COLO668 (cell line): ENCODE results near the gene METTL27.
"Not testable (repeated sequence)": the region's sequence is repeated elsewhere in the genome, so short reads cannot be mapped to it uniquely, and the experiment has no call there.

Experiments
- DNase-seq: peaks from one replicate; lab custom pipeline; 2025; ENCODE audit not compliant: unreplicated experiment; lab: John Stamatoyannopoulos, UW

METTL27 gene

DNA sequence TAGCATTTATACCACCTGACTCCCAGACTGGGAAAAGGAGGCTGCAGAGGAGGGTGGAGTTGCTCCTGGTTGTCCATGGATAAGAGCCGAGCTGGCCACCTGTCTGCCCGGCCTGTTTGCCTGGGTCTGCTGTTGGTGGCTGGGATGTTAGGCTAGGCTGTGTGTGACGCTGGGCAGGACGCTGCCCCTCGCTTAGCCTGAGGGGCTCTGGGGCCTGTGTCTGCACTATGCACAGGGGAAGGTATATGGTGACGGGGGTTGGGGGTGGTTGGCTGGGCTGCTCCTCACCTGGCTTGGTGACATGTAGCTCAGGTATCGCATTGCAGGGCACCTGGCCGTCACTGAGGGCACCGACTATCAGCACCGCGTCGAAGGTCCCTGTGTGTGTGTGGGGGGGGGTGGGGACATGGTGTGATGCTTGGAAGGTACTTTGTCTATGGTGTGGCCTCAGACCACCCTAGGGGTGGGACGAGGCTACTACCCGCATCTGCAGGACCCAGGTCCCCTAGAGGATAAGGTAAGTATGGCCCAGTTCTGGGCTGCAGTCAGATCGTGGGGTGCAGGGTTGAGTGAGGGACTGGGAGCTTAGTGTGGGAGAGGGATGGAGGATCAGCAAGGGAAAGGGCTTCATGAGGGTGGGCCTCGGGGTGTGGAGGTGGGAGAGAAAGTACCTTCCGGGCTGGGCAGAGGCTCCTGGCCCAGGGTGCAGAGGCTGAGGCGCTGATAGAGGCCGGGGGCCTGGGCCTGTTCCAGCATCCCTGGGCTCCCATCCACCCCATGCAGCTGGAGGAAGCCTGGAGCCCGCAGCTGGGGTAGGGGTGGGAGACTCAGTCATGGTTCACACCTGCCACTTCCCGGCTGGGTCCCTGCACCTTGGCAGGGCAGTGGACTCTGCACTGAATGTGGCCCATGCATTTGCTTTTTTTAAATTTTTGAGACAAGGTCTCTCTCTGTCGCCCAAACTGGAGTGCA is 2.3 kb downstream of the METTL27 start:
- peak; percentile 59 for DNase-seq

DNA sequence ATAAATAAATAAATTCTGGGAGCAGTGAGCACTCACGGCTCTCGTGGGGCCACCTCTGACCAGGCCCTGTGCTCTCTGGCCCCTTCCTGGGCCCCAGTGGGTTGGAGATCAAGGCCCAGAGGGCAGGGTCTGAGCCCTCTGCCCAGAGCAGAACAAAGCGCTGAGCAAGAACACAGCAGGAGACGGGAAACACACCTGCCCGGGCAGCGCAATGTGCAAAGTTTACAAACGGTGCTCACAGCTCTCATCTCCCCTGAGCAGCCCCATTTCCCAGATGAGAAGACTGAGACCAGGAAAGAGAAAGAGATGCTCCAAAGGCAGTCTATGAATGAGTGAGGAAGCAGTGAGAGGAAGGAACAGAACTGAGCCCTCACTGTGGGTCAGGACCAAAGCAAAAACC is 3.0 kb downstream of the METTL27 start:
- DNase-seq, result no peak

DNA sequence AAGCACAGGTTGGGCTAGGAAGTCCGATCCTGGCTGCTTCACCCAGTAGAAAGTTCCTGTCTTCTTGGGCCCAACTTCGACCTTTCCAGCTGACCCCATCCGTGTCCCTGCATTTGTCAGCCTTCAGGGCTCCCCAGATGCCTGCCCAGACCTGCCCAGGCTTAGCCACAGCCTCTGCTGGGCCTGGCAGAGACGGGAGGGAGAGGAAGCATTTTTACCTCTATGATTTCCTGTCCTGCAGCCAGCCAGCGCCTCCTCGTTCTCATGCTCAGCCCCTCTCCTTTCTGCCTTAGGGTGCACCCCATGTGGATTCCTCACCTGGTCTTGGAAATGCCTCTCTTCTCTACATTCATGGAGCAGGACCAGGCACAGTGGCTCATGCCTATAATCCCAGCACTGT is 3.7 kb downstream of the METTL27 start:
- peak; percentile 8 for DNase-seq

DNA sequence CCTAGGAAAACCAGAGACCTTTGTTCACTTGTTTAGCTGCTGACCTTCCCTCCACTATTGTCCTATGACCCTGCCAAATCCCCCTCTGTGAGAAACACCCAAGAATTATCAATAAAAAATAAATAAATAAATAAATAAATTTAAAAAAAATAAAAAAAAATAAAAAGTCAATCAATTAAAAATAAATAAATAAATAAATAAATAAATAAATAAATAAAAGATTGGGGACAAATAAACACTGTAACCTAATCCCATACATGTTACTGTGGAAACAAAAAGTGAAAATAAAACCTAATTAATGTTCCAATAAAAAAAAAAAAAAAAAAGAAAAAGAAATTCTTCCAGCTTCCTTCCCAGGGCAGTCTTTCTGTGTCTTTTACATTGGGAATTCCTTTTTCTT is 5.1 kb downstream of the METTL27 start:
- DNase-seq, result not testable (repeated sequence)

DNA sequence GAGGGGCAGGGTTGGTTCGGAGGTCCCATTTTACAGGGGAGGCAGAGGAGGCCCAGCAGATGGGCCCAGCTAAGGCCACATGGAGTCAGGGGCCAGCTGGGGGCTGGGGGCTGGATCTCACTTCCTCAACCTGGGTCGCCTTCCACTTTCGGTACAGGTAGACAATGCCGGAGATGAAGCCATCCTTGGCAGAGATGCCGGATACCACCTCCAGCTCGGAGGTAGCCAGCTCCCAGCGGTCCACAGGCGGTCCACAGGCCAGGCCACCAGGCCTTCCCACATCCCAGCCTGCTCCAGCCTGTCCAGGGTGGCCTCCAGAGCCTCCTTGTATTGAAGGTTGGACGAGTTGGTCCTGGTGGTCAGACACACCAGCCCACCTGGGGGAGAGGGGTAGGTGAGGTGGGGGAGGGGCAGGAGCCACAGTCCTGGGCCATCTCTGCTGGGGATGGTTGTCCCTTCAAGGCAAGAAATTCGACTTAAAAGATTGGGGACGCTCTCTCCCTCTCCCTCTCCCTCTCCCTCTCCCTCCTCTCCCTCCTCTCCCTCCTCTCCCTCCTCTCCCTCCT is 7.6 kb downstream of the METTL27 start:
- DNase-seq, result no peak

DNA sequence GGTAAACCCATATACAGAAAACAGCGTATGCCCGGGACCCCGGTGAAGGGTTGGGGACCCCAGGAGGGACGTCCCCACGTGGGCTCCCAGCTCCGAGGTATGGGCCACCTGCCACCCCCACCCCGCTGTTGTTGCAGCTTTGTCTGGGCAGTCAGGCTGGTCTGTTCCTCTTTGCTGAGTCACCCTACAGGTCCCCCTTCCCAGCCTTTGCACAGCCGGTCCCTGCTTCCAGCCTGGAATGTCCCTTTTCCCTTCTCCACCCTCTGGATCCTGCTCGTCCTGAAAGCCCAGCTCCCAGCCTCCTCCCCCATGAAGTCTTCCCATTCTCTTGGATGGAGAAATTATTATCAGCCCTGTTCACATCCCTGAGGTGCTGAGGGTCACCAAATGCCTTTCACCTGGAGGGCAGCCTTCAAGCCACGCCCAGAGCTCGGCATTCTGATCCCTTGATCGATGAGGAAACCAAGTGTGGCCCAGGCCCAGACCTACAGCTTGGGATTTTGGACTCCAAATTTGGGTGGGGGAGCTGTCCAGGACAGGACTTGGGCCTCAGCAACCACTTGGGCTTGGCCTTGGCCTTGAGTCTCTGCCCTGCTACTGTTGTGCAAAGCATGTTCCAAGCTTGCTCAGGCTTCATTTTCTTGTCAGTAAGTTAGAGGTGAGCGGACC is 8.9 kb downstream of the METTL27 start:
- peak; percentile 80 for DNase-seq

DNA sequence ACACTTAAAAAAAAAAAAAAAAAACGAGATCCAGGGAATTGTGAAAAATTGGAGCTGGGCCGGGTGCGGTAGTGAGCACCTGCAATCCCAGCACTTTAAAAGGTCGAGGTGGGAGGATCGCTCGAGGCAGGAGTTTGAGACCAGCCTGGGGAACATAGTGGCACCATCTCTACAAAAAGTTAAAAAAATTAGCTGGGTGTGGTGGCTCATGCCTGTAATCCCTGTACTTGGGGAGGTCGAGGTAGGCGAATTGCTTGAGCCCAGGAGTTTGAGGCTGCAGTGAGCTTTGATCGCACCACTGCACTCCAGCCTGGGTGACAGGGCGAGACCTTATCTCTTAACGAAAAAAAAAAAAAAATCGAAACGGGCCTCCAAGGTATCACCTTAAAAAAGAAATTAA is 9.5 kb downstream of the METTL27 start:
- peak; percentile 27 for DNase-seq

DNA sequence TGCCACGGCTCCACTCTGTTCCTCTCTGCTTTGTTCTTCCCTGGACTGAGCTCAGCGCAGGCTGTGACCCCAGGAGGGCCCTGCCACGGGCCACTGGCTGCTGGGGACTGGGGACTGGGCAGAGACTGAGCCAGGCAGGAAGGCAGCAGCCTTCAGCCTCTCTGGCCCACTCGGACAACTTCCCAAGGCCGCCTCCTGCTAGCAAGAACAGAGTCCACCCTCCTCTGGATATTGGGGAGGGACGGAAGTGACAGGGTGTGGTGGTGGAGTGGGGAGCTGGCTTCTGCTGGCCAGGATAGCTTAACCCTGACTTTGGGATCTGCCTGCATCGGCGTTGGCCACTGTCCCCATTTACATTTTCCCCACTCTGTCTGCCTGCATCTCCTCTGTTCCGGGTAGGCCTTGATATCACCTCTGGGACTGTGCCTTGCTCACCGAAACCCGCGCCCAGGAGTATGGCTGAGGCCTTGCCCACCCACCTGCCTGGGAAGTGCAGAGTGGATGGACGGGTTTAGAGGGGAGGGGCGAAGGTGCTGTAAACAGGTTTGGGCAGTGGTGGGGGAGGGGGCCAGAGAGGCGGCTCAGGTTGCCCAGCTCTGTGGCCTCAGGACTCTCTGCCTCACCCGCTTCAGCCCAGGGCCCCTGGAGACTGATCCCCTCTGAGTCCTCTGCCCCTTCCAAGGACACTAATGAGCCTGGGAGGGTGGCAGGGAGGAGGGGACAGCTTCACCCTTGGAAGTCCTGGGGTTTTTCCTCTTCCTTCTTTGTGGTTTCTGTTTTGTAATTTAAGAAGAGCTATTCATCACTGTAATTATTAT is 10.3 kb downstream of the METTL27 start:
- DNase-seq, result peak; percentile 96

DNA sequence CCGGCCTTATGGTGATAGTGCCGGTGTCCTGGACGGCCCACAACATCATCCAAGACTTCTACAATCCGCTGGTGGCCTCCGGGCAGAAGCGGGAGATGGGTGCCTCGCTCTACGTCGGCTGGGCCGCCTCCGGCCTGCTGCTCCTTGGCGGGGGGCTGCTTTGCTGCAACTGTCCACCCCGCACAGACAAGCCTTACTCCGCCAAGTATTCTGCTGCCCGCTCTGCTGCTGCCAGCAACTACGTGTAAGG is 10.8 kb downstream of the METTL27 start:
- no peak for DNase-seq

DNA sequence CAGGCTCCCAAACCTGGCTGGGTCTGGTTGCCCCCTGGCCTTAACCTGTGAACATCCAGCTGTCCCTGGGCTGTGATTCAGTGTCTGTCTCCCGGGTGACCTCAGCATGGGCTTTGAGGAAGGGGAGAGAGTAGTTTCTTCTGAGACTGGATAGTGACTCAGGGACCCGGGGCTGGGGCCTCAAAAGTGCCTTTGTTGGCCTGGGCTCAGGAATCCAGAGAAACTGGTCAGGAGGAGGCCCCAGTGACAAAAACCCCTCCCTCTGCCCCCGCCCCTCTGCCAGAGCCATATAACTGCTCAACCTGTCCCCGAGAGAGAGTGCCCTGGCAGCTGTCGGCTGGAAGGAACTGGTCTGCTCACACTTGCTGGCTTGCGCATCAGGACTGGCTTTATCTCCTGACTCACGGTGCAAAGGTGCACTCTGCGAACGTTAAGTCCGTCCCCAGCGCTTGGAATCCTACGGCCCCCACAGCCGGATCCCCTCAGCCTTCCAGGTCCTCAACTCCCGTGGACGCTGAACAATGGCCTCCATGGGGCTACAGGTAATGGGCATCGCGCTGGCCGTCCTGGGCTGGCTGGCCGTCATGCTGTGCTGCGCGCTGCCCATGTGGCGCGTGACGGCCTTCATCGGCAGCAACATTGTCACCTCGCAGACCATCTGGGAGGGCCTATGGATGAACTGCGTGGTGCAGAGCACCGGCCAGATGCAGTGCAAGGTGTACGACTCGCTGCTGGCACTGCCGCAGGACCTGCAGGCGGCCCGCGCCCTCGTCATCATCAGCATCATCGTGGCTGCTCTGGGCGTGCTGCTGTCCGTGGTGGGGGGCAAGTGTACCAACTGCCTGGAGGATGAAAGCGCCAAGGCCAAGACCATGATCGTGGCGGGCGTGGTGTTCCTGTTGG is 11.4 kb downstream of the METTL27 start, which contains the start of gene CLDN4:
Gene CLDN4, plus strand, starts transcription at position 316 of the 903 bp plus-strand sequence. Its CDS starts 206 bp downstream, at position 522.
- peak; percentile 91 for DNase-seq

DNA sequence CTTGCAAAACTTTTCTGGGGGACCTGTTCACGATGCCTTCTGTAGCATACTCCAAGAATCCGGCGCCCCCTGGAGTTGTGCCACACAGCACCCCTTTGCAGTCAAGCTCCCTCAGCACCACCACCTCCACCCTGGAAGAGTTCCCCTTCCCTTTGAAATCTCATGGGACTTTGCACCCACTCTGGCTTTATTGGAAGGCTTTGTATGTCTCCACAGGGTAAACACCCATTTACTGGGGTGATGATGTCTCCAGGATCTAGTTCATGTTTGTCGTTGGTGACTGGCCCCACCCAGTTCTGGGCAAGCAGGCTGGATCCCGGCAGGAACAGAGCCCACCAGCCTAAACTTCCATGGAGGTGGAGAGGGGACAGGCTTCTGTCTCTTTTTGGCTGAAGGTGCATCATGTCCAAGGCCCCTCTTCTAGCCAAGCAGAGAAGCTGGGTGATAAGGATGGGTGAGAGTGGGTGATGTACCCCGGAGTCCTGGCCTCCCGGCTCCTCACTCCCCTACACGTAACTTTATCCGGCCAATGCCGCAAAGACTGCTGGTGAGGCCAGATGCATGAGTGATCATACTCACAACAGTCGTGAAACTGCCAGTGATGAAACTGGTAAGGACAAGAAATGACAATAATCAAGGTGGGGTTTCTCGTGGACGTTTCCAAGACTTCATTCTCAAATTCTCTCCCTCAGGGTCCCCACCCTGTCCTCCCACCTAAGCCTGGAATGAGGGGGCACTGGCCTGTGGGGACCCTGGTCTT is 12.2 kb downstream of the METTL27 start:
- DNase-seq, result peak; percentile 74

DNA sequence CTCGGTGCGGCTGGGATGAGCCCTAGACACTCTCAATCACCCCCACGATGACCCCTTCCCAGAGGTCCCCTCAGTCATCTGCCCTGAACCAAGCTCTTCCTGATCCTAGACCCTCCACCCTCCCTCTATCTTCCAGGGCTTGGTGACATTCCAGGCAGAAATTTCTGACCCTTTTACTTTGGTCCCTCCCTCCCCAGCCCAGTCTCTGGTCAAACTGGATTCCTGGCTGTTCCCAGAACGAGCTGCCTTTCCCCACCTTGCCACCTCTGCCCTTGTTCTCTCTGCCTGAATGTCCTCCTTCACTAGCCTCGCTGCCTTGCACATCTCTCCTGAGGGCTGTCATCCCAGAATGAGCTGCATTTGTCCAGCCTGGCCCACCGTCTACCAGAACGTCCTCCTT is 12.8 kb downstream of the METTL27 start:
- DNase-seq, result peak; percentile 48

DNA sequence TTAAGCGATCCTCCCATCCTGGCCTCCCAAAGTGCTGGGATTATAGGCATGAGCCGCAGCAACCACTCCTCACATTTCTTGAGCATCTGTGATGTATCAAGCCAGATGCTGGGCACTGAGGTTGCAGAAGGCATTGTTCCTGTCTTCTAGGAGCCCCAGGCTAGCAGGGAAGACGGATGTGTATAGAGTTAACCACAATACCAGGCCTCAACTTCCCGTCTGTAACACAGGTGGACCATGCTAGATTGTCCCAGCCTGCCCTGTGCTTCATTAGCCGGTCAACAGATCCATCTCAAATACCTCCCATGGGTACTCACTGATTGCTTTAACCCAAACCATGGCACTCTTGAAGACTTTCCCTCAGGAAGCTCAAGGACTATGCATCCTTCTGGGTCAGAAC is 13.3 kb downstream of the METTL27 start:
- DNase-seq, result no peak

DNA sequence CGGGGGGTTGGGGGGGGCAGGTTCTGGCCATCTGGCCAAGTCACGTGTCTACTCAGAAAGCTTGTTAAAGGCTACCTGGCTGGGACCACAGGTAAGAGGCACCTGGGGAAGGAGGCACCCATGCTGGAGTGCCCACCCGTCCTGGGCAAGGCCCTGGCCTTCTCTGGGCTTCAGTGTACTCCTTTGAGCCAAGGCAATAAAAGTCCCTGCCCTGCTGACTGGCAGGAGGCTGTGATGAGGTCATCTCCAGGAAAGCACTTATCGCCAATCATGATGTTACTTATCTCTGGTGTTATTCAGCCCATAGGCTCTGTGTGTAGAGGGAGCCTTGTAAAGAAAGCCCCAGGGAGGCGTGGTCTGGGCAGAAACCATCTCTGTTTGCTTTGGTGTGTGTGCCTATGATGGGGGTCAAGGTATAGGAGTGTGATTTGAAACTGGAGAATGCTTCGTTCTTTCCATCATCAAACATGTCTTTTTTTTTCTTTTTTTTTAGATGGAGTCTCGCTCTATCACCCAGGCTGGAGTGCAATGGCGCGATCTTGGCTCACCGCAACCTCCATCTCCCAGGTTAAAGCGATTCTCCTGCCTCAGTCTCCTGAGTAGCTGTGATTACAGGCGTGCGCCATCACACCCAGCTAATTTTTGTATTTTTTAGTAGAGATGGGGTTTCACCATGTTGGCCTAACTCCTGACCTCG is 14.1 kb downstream of the METTL27 start:
- peak; percentile 95 for DNase-seq

DNA sequence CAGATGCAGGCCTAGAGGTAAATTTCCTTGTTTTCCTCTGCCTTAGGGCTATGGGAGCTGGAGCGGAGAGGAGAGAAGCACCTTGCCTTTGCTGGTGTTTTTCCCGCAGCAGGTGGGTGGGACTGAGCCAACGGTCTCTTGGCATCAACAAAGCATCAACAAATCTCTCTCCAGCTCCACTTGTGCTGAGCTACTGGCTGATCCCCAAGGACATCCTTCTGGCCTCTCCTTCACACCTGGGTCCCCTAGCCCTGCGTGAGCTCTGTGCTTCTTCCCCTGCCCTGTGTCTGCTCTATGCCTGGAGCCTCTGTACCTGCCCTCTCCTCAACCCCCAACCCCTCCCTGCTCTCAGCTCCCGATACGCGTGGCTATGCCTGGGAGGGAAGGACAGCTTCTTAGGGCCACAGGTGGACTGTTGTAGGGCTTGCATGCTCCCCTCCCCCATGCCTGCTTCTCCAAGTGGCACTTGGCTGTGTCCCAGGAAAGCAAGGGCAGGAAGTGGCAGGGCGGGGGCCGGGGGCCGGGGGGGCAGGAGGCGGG is 14.7 kb downstream of the METTL27 start:
- peak; percentile 95 for DNase-seq

DNA sequence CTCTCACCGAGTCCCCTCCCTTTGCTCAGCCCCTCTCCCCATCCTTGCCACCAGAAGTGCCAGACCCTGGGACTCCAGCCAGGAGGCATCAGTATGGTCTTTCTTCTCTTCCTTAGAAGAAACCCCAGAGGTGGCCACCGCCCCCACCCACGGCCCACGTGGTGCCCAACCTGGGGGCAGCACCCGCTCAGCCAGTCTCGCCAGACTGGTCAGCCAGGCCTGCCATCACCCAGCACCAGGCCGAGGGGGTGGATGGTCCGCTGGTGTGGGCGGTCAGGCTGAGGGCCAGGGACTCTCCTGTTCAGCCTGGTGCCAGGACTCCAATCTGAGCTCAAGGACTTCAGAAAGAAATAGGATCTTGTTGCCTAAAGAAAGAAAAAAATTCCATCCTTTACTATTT is 17.3 kb downstream of the METTL27 start:
- DNase-seq, result no peak

DNA sequence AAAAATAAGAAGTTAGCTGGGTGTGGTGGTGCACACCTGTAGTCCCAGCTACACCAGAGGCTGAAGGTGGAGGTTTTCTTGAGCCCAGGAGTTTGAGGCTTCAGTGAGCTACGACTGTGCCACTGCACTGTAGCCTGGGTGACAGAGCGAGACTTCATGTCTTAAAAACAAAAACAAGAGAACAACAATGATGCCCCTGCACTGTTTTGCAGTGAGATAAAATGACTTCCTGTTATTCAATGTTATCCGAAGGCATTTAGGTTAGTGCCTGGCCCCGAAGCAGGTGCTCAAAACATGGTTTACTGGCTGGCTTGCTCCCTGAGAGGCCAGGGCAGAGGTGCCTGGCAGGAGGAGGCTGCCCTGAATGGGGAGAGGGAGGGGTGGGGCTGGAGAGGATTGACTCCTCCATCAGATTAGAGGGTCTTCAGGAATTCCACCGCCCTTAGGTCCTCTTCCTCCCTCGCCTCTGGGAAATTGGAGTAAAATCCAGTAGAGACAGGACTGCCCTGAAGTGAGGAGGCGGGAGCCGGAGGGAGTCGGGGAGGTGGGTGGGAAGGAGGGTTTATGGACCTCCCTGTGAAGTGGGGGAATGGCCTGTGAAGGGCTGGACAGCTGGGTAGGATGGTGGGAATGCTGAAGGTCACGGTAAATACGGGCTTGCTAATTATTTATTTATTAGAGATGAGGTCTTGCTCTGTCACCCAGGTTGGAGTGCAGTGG is 18.3 kb downstream of the METTL27 start:
- peak; percentile 13 for DNase-seq

DNA sequence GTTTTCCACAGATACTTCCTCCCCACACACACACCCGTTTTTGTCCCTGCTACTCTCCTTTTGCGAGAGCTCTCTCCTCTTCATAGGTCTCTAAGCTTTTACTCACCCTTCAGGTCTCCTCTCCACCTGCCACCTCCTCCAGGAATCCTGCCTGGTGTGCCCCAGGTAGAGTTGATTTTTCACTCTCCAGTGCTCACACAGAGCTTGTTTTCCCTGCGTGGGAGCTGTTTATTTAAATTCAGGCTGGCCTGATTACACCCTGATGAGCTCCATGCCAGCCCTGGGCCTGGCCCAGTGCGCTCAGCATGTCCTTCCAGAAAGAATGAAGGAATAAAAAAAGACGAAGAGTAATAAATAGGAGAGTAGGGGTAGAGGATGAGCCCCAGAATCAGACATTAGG is 19.1 kb downstream of the METTL27 start:
- no peak for DNase-seq
